ENCODE results near the gene LRTM2.

DNA sequence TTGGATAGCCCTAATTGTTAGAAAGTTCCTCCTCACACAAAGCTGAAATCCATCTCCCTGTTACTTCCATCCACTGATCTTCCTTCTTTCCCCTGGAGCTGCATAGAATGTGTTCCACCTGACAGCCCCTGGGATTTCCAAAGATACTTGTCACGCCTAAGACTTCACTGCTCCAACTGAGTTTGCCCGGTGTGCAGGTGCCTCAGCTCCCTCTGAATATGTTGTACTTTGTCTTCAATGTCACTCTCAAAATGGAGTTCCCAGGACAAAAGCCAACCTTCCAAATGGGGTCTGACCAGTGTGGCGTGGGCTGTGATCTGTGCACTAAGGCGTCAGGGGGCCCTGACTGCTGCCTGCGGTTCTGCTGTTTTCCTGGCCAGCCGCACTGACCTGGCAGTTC lies 55.2 kb downstream of the LRTM2 start:
- TF ChIP-seq POLR2A (IDR thresholded peaks at IDR 0.05) (no peak), POLR2AphosphoS5 (IDR thresholded peaks at IDR 0.05) (no peak)
